Measurements from ENCODE around the gene LHX1.

LHX1 gene

GRCh38 chr17:36937001-36937958 lies at the start of gene LHX1:
TSS of gene LHX1 (plus strand) at chr17:36937475. CDS start at chr17:36938198, 723 bp downstream.
- DNase-seq: no peak

DNA sequence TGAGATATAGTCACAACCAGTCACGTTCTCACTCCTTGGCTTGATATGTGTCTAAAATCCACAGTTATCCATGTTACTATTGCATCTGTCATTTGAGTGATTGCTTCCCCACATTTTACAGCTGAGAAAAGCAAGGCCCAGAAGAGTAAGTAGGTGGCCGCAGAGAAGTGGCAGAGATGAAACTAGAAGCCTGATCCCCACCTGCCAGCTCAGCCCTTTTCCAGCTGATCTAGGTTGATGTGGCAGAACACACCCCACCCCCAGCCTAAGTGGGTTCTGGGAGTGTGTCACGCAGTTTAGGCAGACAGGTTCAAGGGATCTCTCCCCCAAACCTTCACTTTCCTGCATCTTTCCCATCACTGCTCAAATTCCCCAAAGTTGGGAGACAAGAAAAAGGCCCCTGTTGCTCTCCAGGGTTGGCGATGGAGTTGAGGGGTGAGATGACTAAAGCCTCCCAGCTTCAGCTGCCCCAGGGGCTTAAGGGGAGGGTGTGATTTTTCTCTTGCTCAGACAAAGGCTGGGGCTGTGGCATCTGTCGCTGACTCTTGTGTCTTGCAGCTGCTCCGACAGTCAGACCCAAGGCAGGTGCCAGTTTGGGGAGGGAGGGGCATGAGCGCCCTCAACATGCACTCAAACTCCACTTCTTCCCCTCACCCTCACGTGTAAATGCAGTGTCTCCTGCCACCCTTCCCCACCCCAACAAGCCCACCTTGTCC lies 48.9 kb upstream of the LHX1 start:
- DNase-seq: peak in 3 of 56 donors; percentile 0 to 26 (median 10)

- DNase-seq: no peak
Observed at GRCh38 chr17:36889770-36890349, 47.4 kb upstream of the LHX1 start.

DNA sequence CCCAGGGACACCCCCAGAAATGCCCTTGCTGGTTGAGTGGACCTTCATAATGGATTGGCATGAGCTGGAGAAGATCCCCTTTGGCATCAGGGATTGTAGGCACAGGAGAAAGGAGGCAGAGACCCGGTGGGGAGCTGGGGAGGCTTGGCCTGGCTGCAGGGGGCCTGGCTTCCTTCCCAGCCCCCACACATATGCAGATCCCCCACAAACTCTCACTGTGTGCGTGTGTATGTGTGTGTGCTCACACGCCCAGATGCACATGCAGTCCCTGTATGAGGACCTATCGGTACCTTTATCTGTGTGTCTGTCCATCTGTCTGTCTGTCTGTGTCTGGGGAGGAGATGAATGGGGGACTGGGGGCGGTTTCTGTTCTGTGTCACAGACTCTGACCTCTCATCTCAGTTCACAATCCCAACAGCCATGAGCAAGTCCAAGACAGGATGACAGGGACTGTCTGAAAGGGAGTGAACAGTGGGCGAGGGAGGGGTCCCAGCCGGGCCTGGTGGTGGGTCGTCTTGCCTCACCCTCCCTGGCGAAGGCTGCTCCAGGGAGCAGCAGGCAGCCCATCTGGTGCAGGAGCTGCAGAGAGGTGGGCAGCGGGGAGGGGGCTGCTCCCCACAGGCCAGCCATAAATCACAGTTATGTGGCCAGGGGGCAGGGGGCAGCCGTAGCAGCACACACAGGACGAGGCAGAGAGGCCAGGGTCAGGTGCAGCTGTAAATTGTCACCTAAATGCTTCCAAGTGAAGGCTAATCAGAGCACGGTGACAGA lies 46.7 kb upstream of the LHX1 start:
- DNase-seq: no peak

- DNase-seq: no peak
Observed at GRCh38 chr17:36892112-36892838, 45.0 kb upstream of the LHX1 start.

GRCh38 chr17:36894177-36894576 lies 43.1 kb upstream of the LHX1 start:
- DNase-seq: no peak

- no peak for DNase-seq
Observed at GRCh38 chr17:36894925-36895324, 42.4 kb upstream of the LHX1 start.

- DNase-seq: no peak
Observed at GRCh38 chr17:36899250-36900159, 37.8 kb upstream of the LHX1 start.

- DNase-seq: no peak
Observed at GRCh38 chr17:36900160-36900512, 37.1 kb upstream of the LHX1 start.

GRCh38 chr17:36901506-36901905 lies 35.8 kb upstream of the LHX1 start:
- no peak for DNase-seq

DNA sequence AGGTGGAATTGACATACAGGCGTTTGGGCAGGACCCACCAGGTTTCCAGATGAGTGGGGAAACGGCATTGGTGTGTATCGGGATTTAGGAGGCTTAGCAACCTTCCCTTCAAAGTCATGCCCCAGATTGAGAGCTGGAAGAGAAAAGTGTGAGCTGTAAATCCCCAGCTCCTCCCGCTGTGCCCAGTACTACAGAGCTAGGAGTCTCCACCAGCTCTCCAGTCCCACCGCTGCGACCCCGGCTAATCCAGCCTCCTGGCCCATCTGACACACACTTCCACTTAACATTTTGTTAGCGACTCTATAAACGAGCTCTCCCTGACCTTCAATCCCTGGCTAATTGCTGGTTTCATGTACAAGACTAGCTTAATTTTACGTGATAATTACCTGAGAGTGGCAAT lies 29.9 kb upstream of the LHX1 start:
- no peak for DNase-seq

DNA sequence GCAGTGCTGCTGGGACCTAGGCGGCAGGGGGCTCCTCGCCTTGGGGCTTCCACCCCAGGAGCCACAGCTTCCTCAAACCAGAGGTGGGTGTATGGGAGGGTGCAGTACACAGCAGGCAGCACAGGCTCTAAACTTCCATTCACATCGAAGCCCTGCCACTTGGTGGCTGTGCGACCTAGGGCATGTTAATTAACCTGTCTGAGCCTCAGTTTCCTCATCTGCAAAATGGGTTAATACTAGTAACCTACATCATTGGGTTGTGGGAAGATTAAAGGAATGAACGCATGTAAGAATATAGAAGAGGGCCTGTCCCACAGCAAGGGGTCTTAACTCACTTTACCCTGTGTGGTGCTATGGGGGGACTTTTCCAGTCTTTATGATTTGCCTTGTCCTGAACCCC lies 26.8 kb upstream of the LHX1 start:
- DNase-seq: no peak

DNA sequence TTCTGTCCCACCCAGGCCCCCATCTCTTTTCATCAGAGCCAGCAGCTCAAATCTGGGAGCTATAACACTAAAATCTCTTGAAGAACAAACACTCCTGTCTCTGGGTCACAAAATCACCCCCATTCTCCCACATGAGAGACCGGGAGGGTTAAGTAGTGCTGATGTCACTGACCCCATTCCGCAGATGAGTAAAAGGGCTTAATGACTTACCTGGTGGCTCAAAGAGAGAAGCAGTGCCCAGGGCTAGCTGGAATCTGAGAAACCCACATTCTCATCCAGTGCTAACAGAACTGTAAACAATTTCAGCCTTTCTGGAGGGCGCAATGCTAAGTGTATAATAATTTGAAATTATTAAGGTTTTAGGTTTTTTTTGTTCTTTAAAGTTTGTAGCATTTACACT lies 26.3 kb upstream of the LHX1 start:
- DNase-seq: no peak

- no peak for DNase-seq
Observed at GRCh38 chr17:36913132-36913531, 24.1 kb upstream of the LHX1 start.

DNA sequence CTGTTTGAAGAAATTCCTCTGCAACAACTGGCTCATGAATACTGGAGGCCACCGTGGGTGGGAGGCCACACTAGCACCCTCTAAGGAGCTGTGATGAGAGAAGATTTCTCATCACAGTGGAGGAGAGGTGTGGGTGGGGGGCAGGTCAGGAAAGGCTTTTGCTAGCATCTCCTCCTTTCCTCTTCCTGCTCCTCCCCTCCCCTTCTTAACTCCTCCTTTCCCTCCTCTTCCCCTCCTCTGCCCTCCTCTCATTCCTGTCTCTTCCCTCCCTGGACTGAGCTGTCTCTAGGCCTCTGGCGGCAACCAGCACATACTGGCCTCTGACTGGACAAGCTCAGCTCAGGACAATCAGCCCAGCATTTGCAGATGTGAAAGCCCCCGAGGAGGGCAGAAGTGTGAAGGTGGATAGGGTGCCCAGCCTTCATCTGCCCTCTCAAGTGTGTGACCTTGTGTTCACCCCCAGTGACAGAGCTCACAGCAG lies 19.0 kb upstream of the LHX1 start:
- no peak for DNase-seq

GRCh38 chr17:36919407-36919968 lies 17.8 kb upstream of the LHX1 start:
- no peak for DNase-seq

- DNase-seq: peak in 3 of 56 donors; percentile 3 to 11 (median 4)
Observed at GRCh38 chr17:36920032-36921005, 17.0 kb upstream of the LHX1 start.

Data from nucleus accumbens (tissue), 56 donors.